ENCODE data around the gene UQCRC1.

GRCh38 chr3:48628277-48629017 is 19.0 kb upstream of the UQCRC1 start:
- no peak for TF ChIP-seq POLR2AphosphoS5 (IDR thresholded peaks at IDR 0.05; ENCODE audit: low read depth)
- no peak for TF ChIP-seq CTCF (IDR thresholded peaks at IDR 0.05; ENCODE audit: insufficient read depth, low read length)
